ENCODE data around the gene NIBAN1.

The NIBAN1 gene

DNA sequence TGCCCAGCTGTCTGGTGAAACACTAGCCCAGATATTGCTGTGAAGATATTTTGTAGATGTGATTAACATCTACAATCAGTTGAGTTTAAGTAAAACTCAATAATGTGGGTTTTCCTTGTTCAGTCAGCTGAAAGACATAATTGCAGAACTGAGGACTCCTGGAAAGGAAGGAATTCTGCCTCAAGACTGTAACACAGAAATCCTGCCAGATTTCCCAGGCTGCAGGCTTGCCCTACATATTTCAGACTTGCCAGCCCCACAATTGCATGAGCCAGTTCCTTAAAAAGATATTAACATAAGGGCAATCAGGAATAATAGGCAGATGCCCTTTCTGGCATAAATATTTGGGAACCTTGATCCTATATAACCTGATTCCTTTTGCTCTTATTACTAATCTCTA is 14.2 kb upstream of the NIBAN1 start:
- Histone ChIP-seq H3K27ac (ENCODE audit: low read depth, low read length) (no peak overlapping the region), H3K9me2 (replicated peaks; ENCODE audit: insufficient read depth, low read length) (no peaks in the 10 kb centered on the region), H3K9me3 (ENCODE audit: insufficient read depth, low read length) (no peaks in the 10 kb centered on the region), H3K36me3 (ENCODE audit: low read length) (no peaks in the 10 kb centered on the region), H3K79me2 (ENCODE audit: insufficient read depth, low read length) (no peaks in the 10 kb centered on the region), H3K9ac (ENCODE audit: low read length) (no peak overlapping the region), H3K4me2 (ENCODE audit: low read depth, low read length, poor library complexity, severe bottlenecking) (no peak overlapping the region), H3K27me3 (ENCODE audit: low read length) (no peaks in the 10 kb centered on the region), H3F3A (ENCODE audit: insufficient read depth) (no peaks in the 10 kb centered on the region), H4K20me1 (ENCODE audit: low read depth, low read length) (no peaks in the 10 kb centered on the region), H3K4me3 (ENCODE audit: insufficient read depth, low read length, poor library complexity, severe bottlenecking) (no peak overlapping the region), H2AFZ (ENCODE audit: low read depth, low read length, severe bottlenecking) (no peak overlapping the region)
- TF ChIP-seq, protein P1, sequence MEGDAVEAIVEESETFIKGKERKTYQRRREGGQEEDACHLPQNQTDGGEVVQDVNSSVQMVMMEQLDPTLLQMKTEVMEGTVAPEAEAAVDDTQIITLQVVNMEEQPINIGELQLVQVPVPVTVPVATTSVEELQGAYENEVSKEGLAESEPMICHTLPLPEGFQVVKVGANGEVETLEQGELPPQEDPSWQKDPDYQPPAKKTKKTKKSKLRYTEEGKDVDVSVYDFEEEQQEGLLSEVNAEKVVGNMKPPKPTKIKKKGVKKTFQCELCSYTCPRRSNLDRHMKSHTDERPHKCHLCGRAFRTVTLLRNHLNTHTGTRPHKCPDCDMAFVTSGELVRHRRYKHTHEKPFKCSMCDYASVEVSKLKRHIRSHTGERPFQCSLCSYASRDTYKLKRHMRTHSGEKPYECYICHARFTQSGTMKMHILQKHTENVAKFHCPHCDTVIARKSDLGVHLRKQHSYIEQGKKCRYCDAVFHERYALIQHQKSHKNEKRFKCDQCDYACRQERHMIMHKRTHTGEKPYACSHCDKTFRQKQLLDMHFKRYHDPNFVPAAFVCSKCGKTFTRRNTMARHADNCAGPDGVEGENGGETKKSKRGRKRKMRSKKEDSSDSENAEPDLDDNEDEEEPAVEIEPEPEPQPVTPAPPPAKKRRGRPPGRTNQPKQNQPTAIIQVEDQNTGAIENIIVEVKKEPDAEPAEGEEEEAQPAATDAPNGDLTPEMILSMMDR (IDR thresholded peaks at IDR 0.05; ENCODE audit: insufficient read depth, low read length, poor library complexity, severe bottlenecking): no peak
- TF ChIP-seq EZH2phosphoT487 (conservative IDR thresholded peaks at IDR 0.05; ENCODE audit: low read length): no peak

DNA sequence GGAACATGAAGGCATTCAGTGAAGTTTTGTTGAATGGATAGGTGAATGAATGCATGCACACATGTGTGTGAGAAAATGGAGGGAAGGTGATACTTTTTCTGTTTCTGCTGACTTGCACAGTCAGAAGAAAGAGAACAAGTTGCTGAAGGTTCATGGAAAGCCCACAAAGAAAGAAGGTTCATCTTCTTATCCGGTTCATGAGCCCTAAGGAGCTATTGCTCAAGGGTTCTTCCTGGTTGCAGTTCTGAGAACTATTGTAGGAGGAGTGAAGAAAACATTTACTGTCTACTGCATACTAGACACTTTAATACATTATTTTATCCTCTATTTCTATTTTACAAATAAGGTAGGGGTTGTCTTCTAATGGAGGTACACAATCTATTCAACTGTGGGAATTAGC is 13.4 kb upstream of the NIBAN1 start:
- Histone ChIP-seq H3K4me3 (ENCODE audit: insufficient read depth, low read length, poor library complexity, severe bottlenecking) (no peak overlapping the region), H3K4me2 (ENCODE audit: low read depth, low read length, poor library complexity, severe bottlenecking) (no peak overlapping the region), H3F3A (ENCODE audit: insufficient read depth) (no peaks in the 10 kb centered on the region), H3K9me2 (replicated peaks; ENCODE audit: insufficient read depth, low read length) (no peaks in the 10 kb centered on the region), H3K9ac (ENCODE audit: low read length) (no peak overlapping the region), H3K27ac (ENCODE audit: low read depth, low read length) (no peak overlapping the region), H3K79me2 (ENCODE audit: insufficient read depth, low read length) (no peaks in the 10 kb centered on the region), H3K36me3 (ENCODE audit: low read length) (no peaks in the 10 kb centered on the region), H3K9me3 (ENCODE audit: insufficient read depth, low read length) (no peaks in the 10 kb centered on the region), H2AFZ (ENCODE audit: low read depth, low read length, severe bottlenecking) (no peak overlapping the region), H3K27me3 (ENCODE audit: low read length) (no peaks in the 10 kb centered on the region), H4K20me1 (ENCODE audit: low read depth, low read length) (no peaks in the 10 kb centered on the region)
- TF ChIP-seq, protein P1 (IDR thresholded peaks at IDR 0.05; ENCODE audit: insufficient read depth, low read length, poor library complexity, severe bottlenecking): no peak
- TF ChIP-seq EZH2phosphoT487 (conservative IDR thresholded peaks at IDR 0.05; ENCODE audit: low read length): no peak

DNA sequence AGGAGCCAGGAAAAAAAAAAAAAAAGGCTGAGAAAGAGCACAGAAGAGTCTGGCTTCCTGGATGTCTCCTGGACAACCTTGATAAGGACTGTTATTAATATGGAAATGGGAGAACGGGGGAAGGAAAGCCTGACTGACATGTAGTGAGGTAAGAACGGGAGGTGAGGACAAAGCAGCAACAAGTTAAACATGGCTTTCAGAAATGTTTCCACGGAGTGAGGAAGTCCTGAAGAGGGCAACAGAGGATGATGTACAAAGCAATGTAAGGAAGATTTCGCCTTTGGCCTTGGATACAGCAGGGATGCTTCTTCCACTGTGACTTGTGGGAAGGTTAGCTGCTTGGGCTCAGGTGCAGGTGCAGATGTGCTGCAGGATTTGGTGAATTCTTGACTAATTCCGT is 11.9 kb upstream of the NIBAN1 start:
- H2AFZ ChIP-seq (ENCODE audit: low read depth, low read length, severe bottlenecking): no peak overlapping the region
- H3F3A ChIP-seq (ENCODE audit: insufficient read depth): no peaks in the 10 kb centered on the region
- no peak overlapping the region for H3K4me2 ChIP-seq (ENCODE audit: low read depth, low read length, poor library complexity, severe bottlenecking)
- H3K79me2 ChIP-seq (ENCODE audit: insufficient read depth, low read length): no peaks in the 10 kb centered on the region
- H3K9me2 ChIP-seq (replicated peaks; ENCODE audit: insufficient read depth, low read length): no peaks in the 10 kb centered on the region
- no peak overlapping the region for H3K9ac ChIP-seq (ENCODE audit: low read length)
- H3K9me3 ChIP-seq (ENCODE audit: insufficient read depth, low read length): no peaks in the 10 kb centered on the region
- no peaks in the 10 kb centered on the region for H3K36me3 ChIP-seq (ENCODE audit: low read length)
- no peak overlapping the region for H3K4me3 ChIP-seq (ENCODE audit: insufficient read depth, low read length, poor library complexity, severe bottlenecking)
- TF ChIP-seq, protein P1 (IDR thresholded peaks at IDR 0.05; ENCODE audit: insufficient read depth, low read length, poor library complexity, severe bottlenecking): no peak
- no peak for TF ChIP-seq EZH2phosphoT487 (conservative IDR thresholded peaks at IDR 0.05; ENCODE audit: low read length)
- H3K27me3 ChIP-seq (ENCODE audit: low read length): no peaks in the 10 kb centered on the region
- no peaks in the 10 kb centered on the region for H4K20me1 ChIP-seq (ENCODE audit: low read depth, low read length)
- no peak overlapping the region for H3K27ac ChIP-seq (ENCODE audit: low read depth, low read length)

All from SU-DHL-6 (cell line).